SK-N-SH treated with all-trans-retinoic acid at 6 μM for 48 hours (cell line): ENCODE results near the gene ACTN1.

ENCODE experiments used
- BACH2 ChIP-seq: fragments of 250-450 bp; sonication (Bioruptor Pico); IDR thresholded peaks from 2 replicates; pipeline ENCODE4 v1.9.0; 2021; ENCODE audit warnings: mild to moderate bottlenecking, borderline replicate concordance
- GLIS3 ChIP-seq: fragments of 250-450 bp; sonication (Bioruptor Pico); IDR thresholded peaks from 2 replicates; pipeline ENCODE4 v1.5.0; 2020; ENCODE audit warnings: mild to moderate bottlenecking, moderate library complexity
- PPARA ChIP-seq: fragments of 250-450 bp; sonication (Bioruptor Pico); IDR thresholded peaks from 2 replicates; pipeline ENCODE4 v1.5.0; 2020; ENCODE audit warnings: mild to moderate bottlenecking, borderline replicate concordance
- SNAI2 ChIP-seq: fragments of 250-450 bp; sonication (Bioruptor Pico); IDR thresholded peaks from 2 replicates; pipeline ENCODE4 v1.5.0; 2020; ENCODE audit warnings: mild to moderate bottlenecking, moderate library complexity
- ZC3H10 ChIP-seq: fragments of 250-450 bp; sonication (Bioruptor Pico); IDR thresholded peaks from 2 replicates; pipeline ENCODE4 v1.5.1; 2021; ENCODE audit warnings: mild to moderate bottlenecking, moderate library complexity
- ZFP30 ChIP-seq: fragments of 450-650 bp; formaldehyde crosslinking; IDR thresholded peaks from 2 replicates; pipeline ENCODE4 v1.5.0; 2022; ENCODE audit warnings: mild to moderate bottlenecking, moderate library complexity
- ZNF565 ChIP-seq: fragments of 450-650 bp; formaldehyde crosslinking; conservative IDR thresholded peaks from 2 replicates; pipeline ENCODE4 v1.5.0; 2020; ENCODE audit warnings: low read depth, mild to moderate bottlenecking, moderate library complexity
- TF ChIP-seq, protein P1 (sequence below): fragments of 250-450 bp; sonication (Bioruptor Pico); IDR thresholded peaks from 2 replicates; pipeline ENCODE4 v1.5.1; 2020; ENCODE audit warnings: low read depth, mild to moderate bottlenecking, moderate library complexity
- TF ChIP-seq, protein P2 (sequence below): fragments of 250-450 bp; sonication (Bioruptor Pico); IDR thresholded peaks from 2 replicates; pipeline ENCODE4 v1.8.0; 2020; ENCODE audit warnings: mild to moderate bottlenecking, moderate library complexity, borderline replicate concordance
- TF ChIP-seq, protein P3 (sequence below): fragments of 250-450 bp; sonication (Bioruptor Pico); IDR thresholded peaks from 2 replicates; pipeline ENCODE4 v1.8.0; 2021; ENCODE audit warnings: low read depth, mild to moderate bottlenecking, moderate library complexity, borderline replicate concordance
- TF ChIP-seq, protein P4 (sequence below): fragments of 250-450 bp; sonication (Bioruptor Pico); IDR thresholded peaks from 2 replicates; pipeline ENCODE4 v1.5.1; 2021; ENCODE audit warnings: mild to moderate bottlenecking, moderate library complexity

DNA sequence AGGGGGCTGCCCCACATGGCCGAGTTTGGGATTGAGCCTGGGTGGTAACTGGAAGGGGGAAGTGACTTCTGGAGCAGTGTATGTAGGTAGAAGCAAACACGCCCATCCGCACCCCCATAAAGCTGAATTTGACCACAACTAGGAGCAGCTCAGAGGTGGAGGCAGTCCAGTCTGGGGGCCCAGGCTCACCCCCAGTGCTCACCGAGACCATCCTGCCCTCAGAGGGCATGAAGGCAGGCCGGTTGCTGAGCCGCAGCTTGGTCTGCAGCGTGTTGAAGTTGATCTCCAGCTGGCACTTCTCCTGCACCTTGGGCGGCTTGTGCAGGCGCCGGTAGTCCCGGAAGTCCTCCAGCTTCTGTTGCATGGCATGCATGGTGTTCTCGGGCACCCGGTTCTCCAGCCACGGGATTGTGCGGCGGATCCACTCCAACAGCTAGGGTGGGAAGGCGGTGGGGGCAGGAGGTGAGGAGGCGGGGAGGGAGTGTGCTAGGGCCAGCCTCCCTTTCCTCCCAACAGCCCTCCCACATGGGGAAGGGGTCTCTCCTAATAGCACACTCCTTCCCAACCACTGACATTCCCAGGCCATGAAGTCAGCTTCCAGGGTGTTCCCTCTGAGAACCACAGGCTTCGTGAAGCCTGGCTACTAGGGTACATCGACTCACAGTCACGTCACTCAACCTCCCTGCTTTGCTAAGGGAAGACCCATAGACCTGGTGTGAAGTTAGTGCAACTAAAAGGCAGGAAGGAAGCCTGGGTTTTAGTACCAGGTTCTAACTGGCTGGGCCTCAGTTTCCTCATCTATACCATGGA is 87.0 kb downstream of the ACTN1 start:
- TF ChIP-seq, protein P1, sequence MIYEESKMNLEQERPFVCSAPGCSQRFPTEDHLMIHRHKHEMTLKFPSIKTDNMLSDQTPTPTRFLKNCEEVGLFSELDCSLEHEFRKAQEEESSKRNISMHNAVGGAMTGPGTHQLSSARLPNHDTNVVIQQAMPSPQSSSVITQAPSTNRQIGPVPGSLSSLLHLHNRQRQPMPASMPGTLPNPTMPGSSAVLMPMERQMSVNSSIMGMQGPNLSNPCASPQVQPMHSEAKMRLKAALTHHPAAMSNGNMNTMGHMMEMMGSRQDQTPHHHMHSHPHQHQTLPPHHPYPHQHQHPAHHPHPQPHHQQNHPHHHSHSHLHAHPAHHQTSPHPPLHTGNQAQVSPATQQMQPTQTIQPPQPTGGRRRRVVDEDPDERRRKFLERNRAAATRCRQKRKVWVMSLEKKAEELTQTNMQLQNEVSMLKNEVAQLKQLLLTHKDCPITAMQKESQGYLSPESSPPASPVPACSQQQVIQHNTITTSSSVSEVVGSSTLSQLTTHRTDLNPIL = no peak
- TF ChIP-seq ZFP30 (CRISPR knock-in tag) (no peak), ZNF565 (CRISPR knock-in tag) (no peak), PPARA (CRISPR knock-in tag) (no peak), ZC3H10 (CRISPR knock-in tag) (no peak), GLIS3 (no peak), SNAI2 (no peak), BACH2 (CRISPR knock-in tag) (no peak)
- TF ChIP-seq, protein P2, sequence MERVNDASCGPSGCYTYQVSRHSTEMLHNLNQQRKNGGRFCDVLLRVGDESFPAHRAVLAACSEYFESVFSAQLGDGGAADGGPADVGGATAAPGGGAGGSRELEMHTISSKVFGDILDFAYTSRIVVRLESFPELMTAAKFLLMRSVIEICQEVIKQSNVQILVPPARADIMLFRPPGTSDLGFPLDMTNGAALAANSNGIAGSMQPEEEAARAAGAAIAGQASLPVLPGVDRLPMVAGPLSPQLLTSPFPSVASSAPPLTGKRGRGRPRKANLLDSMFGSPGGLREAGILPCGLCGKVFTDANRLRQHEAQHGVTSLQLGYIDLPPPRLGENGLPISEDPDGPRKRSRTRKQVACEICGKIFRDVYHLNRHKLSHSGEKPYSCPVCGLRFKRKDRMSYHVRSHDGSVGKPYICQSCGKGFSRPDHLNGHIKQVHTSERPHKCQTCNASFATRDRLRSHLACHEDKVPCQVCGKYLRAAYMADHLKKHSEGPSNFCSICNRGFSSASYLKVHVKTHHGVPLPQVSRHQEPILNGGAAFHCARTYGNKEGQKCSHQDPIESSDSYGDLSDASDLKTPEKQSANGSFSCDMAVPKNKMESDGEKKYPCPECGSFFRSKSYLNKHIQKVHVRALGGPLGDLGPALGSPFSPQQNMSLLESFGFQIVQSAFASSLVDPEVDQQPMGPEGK (CRISPR knock-in tag) = no peak
- TF ChIP-seq, protein P3, sequence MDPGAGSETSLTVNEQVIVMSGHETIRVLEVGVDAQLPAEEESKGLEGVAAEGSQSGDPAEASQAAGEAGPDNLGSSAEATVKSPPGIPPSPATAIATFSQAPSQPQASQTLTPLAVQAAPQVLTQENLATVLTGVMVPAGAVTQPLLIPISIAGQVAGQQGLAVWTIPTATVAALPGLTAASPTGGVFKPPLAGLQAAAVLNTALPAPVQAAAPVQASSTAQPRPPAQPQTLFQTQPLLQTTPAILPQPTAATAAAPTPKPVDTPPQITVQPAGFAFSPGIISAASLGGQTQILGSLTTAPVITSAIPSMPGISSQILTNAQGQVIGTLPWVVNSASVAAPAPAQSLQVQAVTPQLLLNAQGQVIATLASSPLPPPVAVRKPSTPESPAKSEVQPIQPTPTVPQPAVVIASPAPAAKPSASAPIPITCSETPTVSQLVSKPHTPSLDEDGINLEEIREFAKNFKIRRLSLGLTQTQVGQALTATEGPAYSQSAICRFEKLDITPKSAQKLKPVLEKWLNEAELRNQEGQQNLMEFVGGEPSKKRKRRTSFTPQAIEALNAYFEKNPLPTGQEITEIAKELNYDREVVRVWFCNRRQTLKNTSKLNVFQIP (CRISPR knock-in tag) = no peak
- TF ChIP-seq, protein P4, sequence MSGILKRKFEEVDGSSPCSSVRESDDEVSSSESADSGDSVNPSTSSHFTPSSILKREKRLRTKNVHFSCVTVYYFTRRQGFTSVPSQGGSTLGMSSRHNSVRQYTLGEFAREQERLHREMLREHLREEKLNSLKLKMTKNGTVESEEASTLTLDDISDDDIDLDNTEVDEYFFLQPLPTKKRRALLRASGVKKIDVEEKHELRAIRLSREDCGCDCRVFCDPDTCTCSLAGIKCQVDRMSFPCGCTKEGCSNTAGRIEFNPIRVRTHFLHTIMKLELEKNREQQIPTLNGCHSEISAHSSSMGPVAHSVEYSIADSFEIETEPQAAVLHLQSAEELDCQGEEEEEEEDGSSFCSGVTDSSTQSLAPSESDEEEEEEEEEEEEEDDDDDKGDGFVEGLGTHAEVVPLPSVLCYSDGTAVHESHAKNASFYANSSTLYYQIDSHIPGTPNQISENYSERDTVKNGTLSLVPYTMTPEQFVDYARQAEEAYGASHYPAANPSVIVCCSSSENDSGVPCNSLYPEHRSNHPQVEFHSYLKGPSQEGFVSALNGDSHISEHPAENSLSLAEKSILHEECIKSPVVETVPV = no peak
